DND-41 (cell line): ENCODE measurements around the gene RALGDS.

Experiments used
- EZH2 ChIP-seq: IDR thresholded peaks from 3 replicates; pipeline ENCODE4 v1.6.1; 2012; ENCODE audit warnings: borderline replicate concordance, low read depth, mild to moderate bottlenecking, moderate library complexity, low read length, inconsistent platforms; ENCODE audit not compliant: severe bottlenecking
- TF ChIP-seq, protein P1 (sequence below): IDR thresholded peaks from 2 replicates; pipeline ENCODE4 v1.5.1; 2012; ENCODE audit warnings: borderline replicate concordance, low read length, moderate library complexity, mild to moderate bottlenecking; ENCODE audit not compliant: poor library complexity, severe bottlenecking; ENCODE audit errors: extremely low read depth

DNA sequence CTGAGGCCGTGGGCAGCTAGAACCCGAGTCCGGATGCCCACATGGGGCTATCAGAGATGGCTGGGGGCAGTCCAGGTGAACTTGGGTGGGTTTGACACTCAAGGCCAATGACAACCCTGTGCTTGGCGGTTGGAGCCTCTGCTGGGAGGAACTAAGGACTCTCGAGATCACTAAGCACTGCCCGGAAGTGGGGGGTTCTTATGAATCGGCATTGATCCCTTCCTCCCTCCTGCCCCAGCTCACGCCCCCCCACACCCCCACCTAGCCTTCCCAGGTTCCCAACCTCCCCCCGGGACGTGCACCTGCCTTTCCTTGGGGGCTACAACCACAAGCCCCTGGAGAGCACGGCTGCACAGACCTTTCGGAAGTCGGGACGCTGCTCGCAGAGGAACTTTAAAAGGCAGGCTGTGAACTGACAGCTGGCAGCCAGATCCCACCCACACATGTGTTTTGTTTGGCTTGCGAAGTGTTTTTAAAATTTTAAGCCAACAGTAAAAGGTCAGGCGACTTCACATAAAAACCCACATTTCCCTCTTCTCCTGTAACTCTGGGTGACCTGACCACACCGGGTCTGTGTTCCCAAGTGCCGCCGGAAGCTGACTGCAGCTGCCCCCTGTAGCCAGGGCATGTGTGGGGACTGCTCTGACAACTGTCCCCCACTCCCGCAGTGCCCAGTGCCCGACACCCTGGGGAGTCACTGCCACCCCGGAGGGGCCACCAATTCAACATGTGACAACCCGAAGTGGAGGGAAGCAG, 5.1 kb upstream of the RALGDS start:
- TF ChIP-seq, protein P1, sequence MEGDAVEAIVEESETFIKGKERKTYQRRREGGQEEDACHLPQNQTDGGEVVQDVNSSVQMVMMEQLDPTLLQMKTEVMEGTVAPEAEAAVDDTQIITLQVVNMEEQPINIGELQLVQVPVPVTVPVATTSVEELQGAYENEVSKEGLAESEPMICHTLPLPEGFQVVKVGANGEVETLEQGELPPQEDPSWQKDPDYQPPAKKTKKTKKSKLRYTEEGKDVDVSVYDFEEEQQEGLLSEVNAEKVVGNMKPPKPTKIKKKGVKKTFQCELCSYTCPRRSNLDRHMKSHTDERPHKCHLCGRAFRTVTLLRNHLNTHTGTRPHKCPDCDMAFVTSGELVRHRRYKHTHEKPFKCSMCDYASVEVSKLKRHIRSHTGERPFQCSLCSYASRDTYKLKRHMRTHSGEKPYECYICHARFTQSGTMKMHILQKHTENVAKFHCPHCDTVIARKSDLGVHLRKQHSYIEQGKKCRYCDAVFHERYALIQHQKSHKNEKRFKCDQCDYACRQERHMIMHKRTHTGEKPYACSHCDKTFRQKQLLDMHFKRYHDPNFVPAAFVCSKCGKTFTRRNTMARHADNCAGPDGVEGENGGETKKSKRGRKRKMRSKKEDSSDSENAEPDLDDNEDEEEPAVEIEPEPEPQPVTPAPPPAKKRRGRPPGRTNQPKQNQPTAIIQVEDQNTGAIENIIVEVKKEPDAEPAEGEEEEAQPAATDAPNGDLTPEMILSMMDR = no peak
- TF ChIP-seq EZH2 = no peak
